Measurements from ENCODE around the gene CRB3. TPM values are rescaled to one million over a fixed set of nuclear protein-coding genes. Genes with fewer than 3 reads are reported as not detected.
"Not testable (repeated sequence)": the region's sequence is repeated elsewhere in the genome, so short reads cannot be mapped to it uniquely, and the experiment has no call there.

CRB3 gene
- total RNA-seq, 1 donor from 2014 or later, result 0.44 TPM

DNA sequence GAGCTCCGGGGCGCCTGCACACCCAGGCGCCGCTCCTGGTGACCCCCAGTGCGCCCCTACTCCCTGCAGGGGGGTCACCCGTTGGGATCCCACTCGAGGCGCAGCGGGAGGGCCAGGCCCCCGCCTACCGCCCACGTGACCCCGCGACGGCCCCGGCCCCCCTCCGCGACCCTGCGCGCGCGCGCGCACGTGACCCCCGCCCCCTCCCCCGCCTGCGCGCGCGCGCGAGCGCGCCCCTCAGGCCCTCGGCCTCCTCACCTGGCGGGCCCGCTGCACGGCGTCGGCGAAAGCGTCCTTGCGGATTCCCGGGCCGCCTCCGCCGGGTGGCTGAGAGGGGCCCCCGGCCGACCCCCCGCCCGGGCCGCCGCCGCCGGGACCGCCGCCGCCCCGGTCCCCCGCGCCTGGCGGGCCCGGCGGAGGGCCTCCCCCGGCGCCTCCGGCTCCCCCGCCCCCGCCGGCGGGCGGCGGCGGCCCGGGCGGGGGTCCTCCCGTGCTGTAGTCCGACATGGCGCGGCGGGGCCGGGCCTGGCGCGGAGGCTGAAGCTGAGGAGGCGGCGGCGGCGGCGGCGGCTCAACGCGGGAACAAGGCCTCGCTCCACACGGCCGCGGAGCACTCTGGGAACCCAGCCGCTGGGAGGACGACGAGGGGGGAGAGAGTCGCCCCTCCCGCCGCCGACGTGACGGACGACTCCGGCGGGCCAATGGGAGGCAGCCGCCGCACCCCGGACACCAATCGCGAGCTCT lies 39.7 kb upstream of the CRB3 start, which contains the start of gene KHSRP:
Gene KHSRP, minus strand, starts transcription at position 617 of the 744 bp plus-strand sequence. Its CDS starts 110 bp downstream, at position 507.
- Mint-ChIP-seq H3K4me3 (ENCODE audit: unreplicated experiment) (peak within 1 kb of the TSS; percentile 96), H3K4me1 (ENCODE audit: unreplicated experiment) (peaks cover 15% of the 10 kb centered on the region), H3K9me3 (ENCODE audit: unreplicated experiment) (peaks cover 6% of the 10 kb centered on the region), H3K27me3 (ENCODE audit: unreplicated experiment) (peaks cover 18% of the 10 kb centered on the region), H3K36me3 (ENCODE audit: low read depth, unreplicated experiment) (peaks cover 26% of the 10 kb centered on the region), H3K27ac (ENCODE audit: unreplicated experiment) (peak within 1 kb of the TSS; percentile 80)
- TF ChIP-seq CTCF (IDR thresholded peaks at IDR 0.05; ENCODE audit: unreplicated experiment), result no peak
- peak; percentile 31 for DNase-seq (ENCODE audit: low spot score)

GRCh38 chr19:6424939-6425731 lies 38.9 kb upstream of the CRB3 start:
- H3K27me3 Mint-ChIP-seq (ENCODE audit: unreplicated experiment), result peaks cover 18% of the 10 kb centered on the region
- peak overlapping the region; percentile 90 for H3K4me3 Mint-ChIP-seq (ENCODE audit: unreplicated experiment)
- peaks cover 21% of the 10 kb centered on the region for H3K36me3 Mint-ChIP-seq (ENCODE audit: low read depth, unreplicated experiment)
- H3K27ac Mint-ChIP-seq (ENCODE audit: unreplicated experiment), result peak overlapping the region; percentile 80
- peaks cover 15% of the 10 kb centered on the region for H3K4me1 Mint-ChIP-seq (ENCODE audit: unreplicated experiment)
- peak; percentile 98 for DNase-seq (ENCODE audit: low spot score)
- no peak for TF ChIP-seq CTCF (IDR thresholded peaks at IDR 0.05; ENCODE audit: unreplicated experiment)
- peaks cover 6% of the 10 kb centered on the region for H3K9me3 Mint-ChIP-seq (ENCODE audit: unreplicated experiment)

DNA sequence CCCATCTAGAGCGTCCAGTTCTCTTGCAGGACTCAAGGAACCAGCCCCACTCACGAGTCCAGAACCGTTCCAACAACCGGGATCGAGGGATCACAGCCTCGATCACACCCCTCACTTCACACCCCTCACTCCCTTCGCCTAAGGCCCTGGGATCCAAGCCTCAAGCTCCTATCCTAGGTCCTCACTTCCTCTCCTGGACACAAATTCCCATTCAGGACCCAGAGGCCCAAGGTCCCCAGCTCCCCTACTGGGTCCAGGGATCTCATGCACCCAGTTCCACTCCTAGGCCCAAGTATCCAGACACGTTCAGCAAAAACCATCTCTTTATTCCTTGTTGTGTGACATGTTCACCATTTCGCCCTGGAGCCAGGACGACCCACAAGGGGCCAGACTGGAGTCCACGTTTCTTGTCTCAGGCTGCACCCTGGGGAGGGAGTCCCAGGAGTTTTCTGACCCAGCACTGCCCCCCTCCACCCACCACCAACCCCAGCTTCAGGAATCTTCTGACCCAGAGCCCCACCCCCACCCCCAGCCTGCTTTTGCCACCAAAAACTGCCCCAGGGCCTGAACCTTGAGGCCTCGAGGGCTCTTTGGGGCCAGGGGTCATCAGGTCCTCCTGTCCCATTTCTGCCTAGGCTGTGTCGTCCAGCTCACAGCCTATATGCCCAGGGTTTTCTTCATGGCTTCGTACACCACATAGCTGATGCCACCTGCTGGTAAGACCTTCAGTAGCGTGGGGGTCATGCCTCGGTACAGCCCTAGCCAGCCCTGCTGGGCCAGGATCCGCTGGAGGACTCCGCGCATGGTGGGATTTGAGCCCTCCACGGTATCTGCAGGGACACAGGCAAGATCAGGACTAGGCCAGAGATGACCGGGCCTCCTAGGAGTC lies 38.1 kb upstream of the CRB3 start:
- no peak for TF ChIP-seq CTCF (IDR thresholded peaks at IDR 0.05; ENCODE audit: unreplicated experiment)
- Mint-ChIP-seq H3K27me3 (ENCODE audit: unreplicated experiment) (peaks cover 17% of the 10 kb centered on the region), H3K9me3 (ENCODE audit: unreplicated experiment) (peaks cover 6% of the 10 kb centered on the region), H3K4me1 (ENCODE audit: unreplicated experiment) (peaks cover 15% of the 10 kb centered on the region), H3K4me3 (ENCODE audit: unreplicated experiment) (no peak overlapping the region), H3K36me3 (ENCODE audit: low read depth, unreplicated experiment) (peaks cover 16% of the 10 kb centered on the region), H3K27ac (ENCODE audit: unreplicated experiment) (peak overlapping the region; percentile 75)
- DNase-seq (ENCODE audit: low spot score), result no peak

DNA sequence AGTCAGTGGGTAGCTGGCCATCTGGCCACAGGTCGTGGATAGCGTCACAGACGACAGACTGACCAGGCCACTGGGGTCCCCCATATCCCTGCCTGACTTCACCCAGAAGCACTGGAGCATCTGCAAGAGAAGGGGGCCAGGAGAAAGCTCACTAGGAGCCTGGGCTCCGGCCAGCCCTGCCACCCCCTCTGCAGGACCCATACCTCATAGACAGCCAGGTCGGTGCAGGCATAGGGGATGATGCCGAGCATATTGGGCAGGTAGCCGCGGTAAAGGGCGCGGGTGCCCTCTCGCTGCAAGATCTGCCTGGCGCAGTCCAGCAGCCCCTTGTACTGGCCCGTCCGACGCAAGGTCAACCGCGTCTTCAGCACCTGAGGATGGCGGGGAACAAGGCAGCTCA lies 36.9 kb upstream of the CRB3 start:
- H3K9me3 Mint-ChIP-seq (ENCODE audit: unreplicated experiment), result peaks cover 6% of the 10 kb centered on the region
- H3K4me3 Mint-ChIP-seq (ENCODE audit: unreplicated experiment), result no peak overlapping the region
- peaks cover 14% of the 10 kb centered on the region for H3K36me3 Mint-ChIP-seq (ENCODE audit: low read depth, unreplicated experiment)
- peaks cover 11% of the 10 kb centered on the region for H3K4me1 Mint-ChIP-seq (ENCODE audit: unreplicated experiment)
- H3K27ac Mint-ChIP-seq (ENCODE audit: unreplicated experiment), result no peak overlapping the region
- TF ChIP-seq CTCF (IDR thresholded peaks at IDR 0.05; ENCODE audit: unreplicated experiment), result no peak
- H3K27me3 Mint-ChIP-seq (ENCODE audit: unreplicated experiment), result peaks cover 20% of the 10 kb centered on the region
- DNase-seq (ENCODE audit: low spot score), result no peak

- H3K4me3 Mint-ChIP-seq (ENCODE audit: unreplicated experiment); DNase-seq (ENCODE audit: low spot score); H3K36me3 Mint-ChIP-seq (ENCODE audit: low read depth, unreplicated experiment); H3K27ac Mint-ChIP-seq (ENCODE audit: unreplicated experiment); H3K4me1 Mint-ChIP-seq (ENCODE audit: unreplicated experiment); H3K9me3 Mint-ChIP-seq (ENCODE audit: unreplicated experiment): not testable (repeated sequence)
- peaks cover 12% of the 10 kb centered on the region for H3K27me3 Mint-ChIP-seq (ENCODE audit: unreplicated experiment)
These were observed 35.2 kb upstream of the CRB3 start for GRCh38 chr19:6428692-6429418.
